ENCODE data around the gene GNAI3.
A peak's percentile ranks its signal among the peaks of the same experiment; 100 is the strongest.

Gene GNAI3

GRCh38 chr1:109548321-109549267, at the start of gene GNAI3 (continued):
- TF ChIP-seq IKZF3 (tag by site-specific recombination; IDR thresholded peaks at IDR 0.05), result no peak
- no peak for TF ChIP-seq ZNF112 (tag by site-specific recombination; IDR thresholded peaks at IDR 0.05)
- peak; percentile 97 for TF ChIP-seq PRDM1 (tag by site-specific recombination; IDR thresholded peaks at IDR 0.05)
- no peak for TF ChIP-seq SCRT1 (tag by site-specific recombination; IDR thresholded peaks at IDR 0.05; ENCODE audit: borderline replicate concordance)
- no peak for TF ChIP-seq ZNF169 (tag by site-specific recombination; IDR thresholded peaks at IDR 0.05)
- no peak for TF ChIP-seq ZNF184 (tag by site-specific recombination; IDR thresholded peaks at IDR 0.05)
- no peak for TF ChIP-seq ZNF133 (tag by site-specific recombination; IDR thresholded peaks at IDR 0.05)
- TF ChIP-seq ZNF2 (tag by site-specific recombination; IDR thresholded peaks at IDR 0.05), result peak; percentile 83
- no peak for TF ChIP-seq ZBTB49 (tag by site-specific recombination; IDR thresholded peaks at IDR 0.05; ENCODE audit: low read depth)
- TF ChIP-seq PRDM10 (tag by site-specific recombination; IDR thresholded peaks at IDR 0.05), result peak; percentile 74
- TF ChIP-seq ZNF610 (tag by site-specific recombination; IDR thresholded peaks at IDR 0.05; ENCODE audit: borderline replicate concordance), result 0 out of 2 replicates have a peak, but pooled peaks have one; percentile 47
- no peak for TF ChIP-seq ZNF426 (tag by site-specific recombination; IDR thresholded peaks at IDR 0.05)
- no peak for TF ChIP-seq ZNF658 (tag by site-specific recombination; IDR thresholded peaks at IDR 0.05)
- peak; percentile 78 for TF ChIP-seq KLF16 (tag by site-specific recombination; IDR thresholded peaks at IDR 0.05)
- no peak for TF ChIP-seq ZNF837 (tag by site-specific recombination; IDR thresholded peaks at IDR 0.05)
- TF ChIP-seq EGR2 (tag by site-specific recombination; IDR thresholded peaks at IDR 0.05; ENCODE audit: low read depth), result no peak
- TF ChIP-seq ZNF433 (tag by site-specific recombination; IDR thresholded peaks at IDR 0.05; ENCODE audit: low read depth), result no peak
- TF ChIP-seq ZBTB26 (tag by site-specific recombination; optimal IDR thresholded peaks at IDR 0.05), result peak; percentile 26
- no peak for TF ChIP-seq ZNF571 (tag by site-specific recombination; IDR thresholded peaks at IDR 0.05)
- TF ChIP-seq GLIS1 (tag by site-specific recombination; IDR thresholded peaks at IDR 0.05), result peak; percentile 27
- TF ChIP-seq ZNF148 (tag by site-specific recombination; IDR thresholded peaks at IDR 0.05; ENCODE audit: borderline replicate concordance), result no peak
- TF ChIP-seq YY1 (tag by site-specific recombination; IDR thresholded peaks at IDR 0.05), result no peak; the same call in 1 of the 2 replicates
- TF ChIP-seq ZNF548 (tag by site-specific recombination; IDR thresholded peaks at IDR 0.05), result no peak
- TF ChIP-seq ZNF248 (tag by site-specific recombination; IDR thresholded peaks at IDR 0.05), result no peak
- no peak for TF ChIP-seq ZNF266 (tag by site-specific recombination; IDR thresholded peaks at IDR 0.05; ENCODE audit: low read depth)
- no peak for TF ChIP-seq ZNF544 (tag by site-specific recombination; IDR thresholded peaks at IDR 0.05)
- no peak for TF ChIP-seq ZNF514 (tag by site-specific recombination; IDR thresholded peaks at IDR 0.05)
- peak; percentile 93 for TF ChIP-seq ZNF449 (tag by site-specific recombination; IDR thresholded peaks at IDR 0.05)
- no peak for TF ChIP-seq ZNF677 (tag by site-specific recombination; IDR thresholded peaks at IDR 0.05)
